Hematopoietic multipotent progenitor cell treated with erythropoietin and hydrocortisone succinate and interleukin-3 and kit ligand, for 15 days (in vitro differentiated cells): Measurements from ENCODE around the gene GPATCH3.
A peak's percentile ranks its signal among the peaks of the same experiment; 100 is the strongest.
"Not testable (repeated sequence)": the region's sequence is repeated elsewhere in the genome, so short reads cannot be mapped to it uniquely, and the experiment has no call there.

Experiments used
- DNase-seq: peaks from one replicate; pipeline ENCODE4 v3.0.0-alpha.2; 2015; ENCODE audit warnings: low spot score

The GPATCH3 gene, protein sequence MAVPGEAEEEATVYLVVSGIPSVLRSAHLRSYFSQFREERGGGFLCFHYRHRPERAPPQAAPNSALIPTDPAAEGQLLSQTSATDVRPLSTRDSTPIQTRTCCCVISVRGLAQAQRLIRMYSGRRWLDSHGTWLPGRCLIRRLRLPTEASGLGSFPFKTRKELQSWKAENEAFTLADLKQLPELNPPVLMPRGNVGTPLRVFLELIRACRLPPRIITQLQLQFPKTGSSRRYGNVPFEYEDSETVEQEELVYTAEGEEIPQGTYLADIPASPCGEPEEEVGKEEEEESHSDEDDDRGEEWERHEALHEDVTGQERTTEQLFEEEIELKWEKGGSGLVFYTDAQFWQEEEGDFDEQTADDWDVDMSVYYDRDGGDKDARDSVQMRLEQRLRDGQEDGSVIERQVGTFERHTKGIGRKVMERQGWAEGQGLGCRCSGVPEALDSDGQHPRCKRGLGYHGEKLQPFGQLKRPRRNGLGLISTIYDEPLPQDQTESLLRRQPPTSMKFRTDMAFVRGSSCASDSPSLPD

DNA sequence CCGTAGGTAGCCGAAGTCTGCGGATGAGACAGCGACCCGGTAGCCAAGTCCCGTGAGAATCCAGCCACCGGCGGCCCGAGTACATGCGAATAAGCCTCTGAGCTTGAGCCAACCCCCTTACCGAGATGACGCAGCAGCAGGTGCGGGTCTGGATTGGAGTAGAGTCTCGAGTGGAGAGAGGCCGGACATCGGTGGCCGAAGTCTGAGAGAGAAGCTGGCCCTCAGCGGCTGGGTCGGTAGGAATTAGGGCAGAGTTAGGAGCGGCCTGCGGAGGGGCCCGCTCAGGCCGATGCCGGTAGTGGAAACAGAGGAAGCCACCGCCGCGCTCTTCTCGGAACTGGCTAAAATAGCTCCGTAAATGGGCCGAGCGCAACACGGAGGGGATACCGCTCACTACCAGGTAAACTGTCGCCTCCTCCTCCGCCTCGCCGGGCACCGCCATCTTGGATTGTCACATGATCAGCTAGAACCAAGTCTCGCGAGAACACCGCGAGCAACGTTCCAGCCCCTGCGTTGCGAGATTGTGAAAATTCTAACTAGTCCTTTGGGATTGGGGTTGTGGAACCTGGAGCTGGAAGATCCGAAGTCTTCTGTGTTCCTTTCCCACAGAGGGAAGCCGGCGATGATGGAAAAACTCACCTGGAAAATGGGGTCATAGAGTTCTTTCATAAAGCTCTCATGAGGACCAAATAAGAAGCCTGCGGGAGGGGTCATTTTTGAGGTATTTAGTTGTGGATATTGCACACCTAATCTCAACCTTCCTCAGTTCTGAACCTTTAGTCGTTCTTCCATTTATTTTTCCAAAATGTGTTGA, at the start of gene GPATCH3:
GPATCH3 (minus strand) TSS at position 467 of the 814 bp plus-strand sequence; CDS start at position 442, 25 bp downstream.
- peak; percentile 94 for DNase-seq

- DNase-seq, result no peak
Measured at GRCh38 chr1:26949926-26950319, 49.7 kb upstream of the GPATCH3 start.

DNA sequence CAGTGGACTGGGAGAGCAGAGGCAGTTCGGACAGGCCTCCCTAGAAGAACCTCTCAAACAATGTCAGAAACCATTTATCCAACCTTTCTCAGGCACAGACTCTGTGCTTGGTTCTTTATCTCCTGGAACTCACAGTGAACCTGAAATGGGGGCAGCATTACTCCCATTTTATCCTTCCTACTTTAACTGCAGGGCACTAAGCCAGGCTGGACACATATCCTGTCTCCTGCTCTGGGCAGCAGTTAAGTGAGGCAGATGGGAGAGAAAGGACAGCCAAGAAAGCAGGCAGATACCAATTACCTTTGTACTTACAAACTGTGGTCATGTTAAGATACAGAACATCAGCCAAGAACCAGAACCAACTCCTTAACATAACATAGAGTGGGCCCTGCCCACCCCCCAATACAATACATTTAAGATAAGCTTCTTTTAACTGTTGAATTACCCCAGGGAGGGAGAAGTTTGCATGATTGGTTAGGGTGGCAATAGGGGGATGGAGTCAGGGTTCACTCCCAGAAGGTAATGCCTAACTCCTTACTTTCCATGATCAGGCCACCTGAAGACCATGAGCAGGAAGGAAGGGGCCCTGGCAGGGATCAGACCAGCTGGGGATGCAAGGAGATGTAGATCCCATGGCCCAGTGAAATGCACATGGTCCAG, 49.1 kb upstream of the GPATCH3 start:
- no peak for DNase-seq

- not testable (repeated sequence) for DNase-seq
Measured at GRCh38 chr1:26948725-26949057, 48.4 kb upstream of the GPATCH3 start.

DNA sequence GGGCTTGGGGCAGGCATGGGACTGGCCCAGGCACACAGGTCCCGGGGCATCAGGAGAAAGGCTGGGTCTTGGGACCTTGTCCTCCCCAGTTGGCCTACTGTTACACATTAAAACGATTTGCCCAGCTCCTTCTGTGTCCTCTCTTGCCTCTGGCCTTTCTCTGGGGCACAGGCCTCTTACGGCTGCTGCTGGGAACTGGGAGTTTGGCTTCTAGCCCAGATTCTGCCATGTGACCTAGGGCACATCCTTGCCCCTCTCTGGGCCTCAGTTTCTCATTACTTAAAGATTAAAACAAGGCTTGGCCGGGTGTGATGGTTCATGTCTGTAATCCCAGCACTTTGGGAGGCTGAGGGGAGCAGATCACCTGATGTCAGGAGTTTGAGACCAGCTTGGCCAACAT, 46.0 kb upstream of the GPATCH3 start:
- DNase-seq, result no peak

- DNase-seq, result no peak
Measured at GRCh38 chr1:26945728-26946127, 45.5 kb upstream of the GPATCH3 start.

DNA sequence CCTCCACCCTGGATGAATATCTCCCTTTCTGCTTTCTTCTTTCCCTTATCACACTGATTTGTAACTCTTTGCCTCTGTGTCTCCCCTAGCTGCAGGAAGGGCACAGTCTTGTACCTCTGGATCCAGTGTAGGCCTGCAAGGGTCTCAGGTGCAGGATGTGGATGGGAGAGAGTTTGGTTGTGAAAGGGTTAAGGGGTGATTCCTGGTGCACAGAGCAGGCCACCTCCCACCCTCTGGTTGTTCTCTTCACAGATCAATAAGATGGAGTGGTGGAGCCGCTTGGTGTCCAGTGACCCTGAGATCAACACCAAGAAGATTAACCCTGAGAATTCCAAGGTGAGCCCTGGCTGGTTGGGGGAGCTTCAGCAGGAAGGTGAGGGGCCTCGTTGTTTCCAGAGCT, 44.9 kb upstream of the GPATCH3 start:
- DNase-seq, result no peak

DNA sequence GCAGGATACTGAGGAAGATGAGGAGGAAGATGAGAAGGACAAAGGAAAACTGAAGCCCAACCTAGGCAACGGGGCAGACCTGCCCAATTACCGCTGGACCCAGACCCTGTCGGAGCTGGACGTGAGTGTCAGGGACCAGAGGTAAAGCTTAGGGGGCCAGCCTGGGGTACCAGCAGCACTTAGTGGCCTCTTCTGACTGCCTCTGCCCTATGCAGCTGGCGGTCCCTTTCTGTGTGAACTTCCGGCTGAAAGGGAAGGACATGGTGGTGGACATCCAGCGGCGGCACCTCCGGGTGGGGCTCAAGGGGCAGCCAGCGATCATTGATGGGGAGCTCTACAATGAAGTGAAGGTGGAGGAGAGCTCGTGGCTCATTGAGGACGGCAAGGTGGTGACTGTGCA, 42.4 kb upstream of the GPATCH3 start:
- no peak for DNase-seq

GRCh38 chr1:26941311-26941710, 41.0 kb upstream of the GPATCH3 start:
- no peak for DNase-seq

GRCh38 chr1:26938659-26939025, 38.4 kb upstream of the GPATCH3 start:
- no peak for DNase-seq

GRCh38 chr1:26938004-26938658, 37.9 kb upstream of the GPATCH3 start:
- DNase-seq, result no peak

DNA sequence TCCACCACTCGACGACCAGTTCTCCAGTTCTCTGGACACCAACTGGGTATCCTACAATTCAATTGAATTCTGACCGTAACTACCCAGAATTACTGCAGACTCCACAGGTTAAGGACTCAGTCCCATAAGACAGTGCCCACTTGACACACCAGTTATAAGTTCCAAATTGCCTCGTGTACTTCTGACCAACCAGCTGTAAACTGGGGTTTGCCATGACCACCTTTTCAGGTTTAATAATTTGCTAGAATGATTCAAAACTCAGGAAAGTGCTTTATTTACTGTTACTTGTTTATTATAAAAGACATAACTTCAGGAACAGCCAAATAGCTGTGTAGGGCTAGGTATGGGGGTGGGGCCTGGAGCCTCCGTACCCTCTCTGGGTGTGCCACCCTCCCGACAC, 36.6 kb upstream of the GPATCH3 start:
- no peak for DNase-seq

GRCh38 chr1:26932531-26932930, 32.3 kb upstream of the GPATCH3 start:
- no peak for DNase-seq

GRCh38 chr1:26923711-26924110, 23.4 kb upstream of the GPATCH3 start:
- no peak for DNase-seq

DNA sequence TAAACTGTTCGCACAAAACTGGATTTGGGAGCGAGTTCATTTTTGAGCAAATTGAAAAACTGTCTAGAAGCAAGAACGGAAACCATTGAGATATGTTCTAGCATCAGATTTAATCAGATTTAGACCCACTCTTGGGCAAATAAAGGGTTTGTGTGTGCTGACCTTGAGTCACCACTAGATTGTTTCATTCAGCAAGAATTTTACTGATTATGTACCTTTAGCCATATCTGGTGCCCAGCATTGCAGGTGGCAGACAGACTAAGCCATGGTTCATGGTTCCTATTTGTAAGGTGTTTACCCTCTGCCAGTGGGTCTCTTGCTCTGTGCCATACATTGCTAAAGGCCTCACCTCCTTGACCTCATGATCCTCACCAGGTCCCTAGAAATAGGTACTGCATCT, 22.6 kb upstream of the GPATCH3 start:
- DNase-seq, result no peak

DNA sequence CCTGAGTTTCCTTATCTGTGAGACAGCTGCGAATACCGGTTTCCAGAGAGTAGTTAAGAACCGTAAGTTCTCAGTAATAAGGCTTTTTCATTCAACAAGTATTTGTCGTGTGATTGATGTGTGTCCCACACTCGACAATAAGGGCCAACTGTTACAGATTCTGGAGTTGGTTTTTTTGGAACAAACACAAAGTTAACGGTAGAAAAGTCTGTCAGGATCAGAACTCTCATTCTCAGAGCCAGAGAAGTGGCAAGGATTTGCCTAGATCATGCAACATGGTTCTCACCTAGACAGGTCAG, 22.1 kb upstream of the GPATCH3 start:
- DNase-seq, result no peak

DNA sequence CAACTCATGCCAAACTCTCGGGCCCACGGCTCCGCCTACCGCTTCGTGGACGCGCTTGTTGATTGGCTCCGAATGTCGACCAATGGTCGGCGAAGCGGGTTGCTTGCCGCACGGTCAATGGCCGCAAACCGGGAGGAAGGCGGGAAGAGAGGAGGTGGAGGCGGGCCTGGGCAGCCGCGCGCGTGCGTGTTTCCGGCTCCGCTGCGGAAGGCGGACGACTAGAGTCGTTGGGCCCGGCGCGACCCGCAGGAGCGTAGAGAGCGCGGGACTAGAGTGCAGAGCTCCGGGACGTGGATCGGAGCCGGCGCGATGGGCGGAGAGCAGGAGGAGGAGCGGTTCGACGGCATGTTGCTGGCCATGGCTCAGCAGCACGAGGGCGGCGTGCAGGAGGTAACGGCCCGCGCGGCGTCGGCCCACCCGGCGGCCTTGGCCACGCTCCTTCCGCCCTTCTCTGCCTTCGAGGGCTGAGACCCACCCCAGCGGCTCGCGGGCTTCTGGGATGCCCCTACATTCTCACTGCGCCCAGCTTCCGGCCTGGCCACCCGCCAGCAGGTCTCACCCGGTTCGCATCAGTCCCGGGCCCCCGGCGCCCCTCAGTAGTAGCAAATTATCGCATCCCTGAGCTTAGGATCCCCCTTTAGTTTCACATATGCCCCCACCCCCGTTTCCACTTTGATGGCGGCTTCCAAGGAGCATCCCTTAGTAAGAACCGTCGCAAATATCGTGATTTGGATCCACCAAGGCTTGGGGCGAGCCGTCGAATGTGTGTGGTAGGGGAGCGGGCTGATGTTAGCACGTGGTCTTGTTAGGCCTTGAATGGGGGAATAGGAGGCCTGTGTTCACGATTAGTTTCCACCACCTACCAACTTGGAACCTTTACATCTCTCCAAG, 21.5 kb upstream of the GPATCH3 start, which contains the start of gene NUDC:
NUDC (plus strand) TSS at position 204 of the 891 bp plus-strand sequence; CDS start at position 310, 106 bp downstream.
- DNase-seq, result peak; percentile 97

- no peak for DNase-seq
Measured at GRCh38 chr1:26921126-26921539, 20.9 kb upstream of the GPATCH3 start.

DNA sequence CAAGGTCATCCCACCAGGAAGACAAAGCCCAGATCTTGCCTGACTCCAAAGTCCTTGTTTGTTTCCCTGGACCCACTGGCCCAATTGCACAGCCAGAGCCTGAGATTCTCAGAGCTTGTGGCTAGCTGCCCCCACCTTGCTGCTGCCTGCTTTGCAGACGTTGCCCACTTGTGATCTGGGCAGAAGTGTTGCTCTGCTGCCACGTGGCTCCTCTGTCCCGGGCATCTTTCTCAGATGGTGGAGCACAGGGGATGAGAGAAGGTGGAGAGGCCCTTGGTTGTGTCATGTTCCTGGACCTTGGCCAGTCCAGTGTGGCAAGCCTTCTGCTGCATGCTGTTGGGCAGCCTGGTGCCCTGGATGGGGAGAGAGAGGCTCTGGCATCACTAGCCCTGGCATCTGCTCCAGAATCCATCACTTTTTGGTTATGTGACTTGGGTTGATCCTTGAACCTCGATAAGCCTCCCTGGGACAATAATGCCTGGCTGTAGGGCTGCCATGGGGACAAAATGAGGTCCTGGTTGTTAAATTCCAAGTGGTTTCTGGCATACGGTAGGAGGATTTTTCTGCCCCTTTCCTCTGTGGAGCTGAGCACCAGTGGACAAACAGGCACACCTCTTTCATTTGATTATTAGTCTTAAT, 15.1 kb upstream of the GPATCH3 start:
- DNase-seq, result no peak

DNA sequence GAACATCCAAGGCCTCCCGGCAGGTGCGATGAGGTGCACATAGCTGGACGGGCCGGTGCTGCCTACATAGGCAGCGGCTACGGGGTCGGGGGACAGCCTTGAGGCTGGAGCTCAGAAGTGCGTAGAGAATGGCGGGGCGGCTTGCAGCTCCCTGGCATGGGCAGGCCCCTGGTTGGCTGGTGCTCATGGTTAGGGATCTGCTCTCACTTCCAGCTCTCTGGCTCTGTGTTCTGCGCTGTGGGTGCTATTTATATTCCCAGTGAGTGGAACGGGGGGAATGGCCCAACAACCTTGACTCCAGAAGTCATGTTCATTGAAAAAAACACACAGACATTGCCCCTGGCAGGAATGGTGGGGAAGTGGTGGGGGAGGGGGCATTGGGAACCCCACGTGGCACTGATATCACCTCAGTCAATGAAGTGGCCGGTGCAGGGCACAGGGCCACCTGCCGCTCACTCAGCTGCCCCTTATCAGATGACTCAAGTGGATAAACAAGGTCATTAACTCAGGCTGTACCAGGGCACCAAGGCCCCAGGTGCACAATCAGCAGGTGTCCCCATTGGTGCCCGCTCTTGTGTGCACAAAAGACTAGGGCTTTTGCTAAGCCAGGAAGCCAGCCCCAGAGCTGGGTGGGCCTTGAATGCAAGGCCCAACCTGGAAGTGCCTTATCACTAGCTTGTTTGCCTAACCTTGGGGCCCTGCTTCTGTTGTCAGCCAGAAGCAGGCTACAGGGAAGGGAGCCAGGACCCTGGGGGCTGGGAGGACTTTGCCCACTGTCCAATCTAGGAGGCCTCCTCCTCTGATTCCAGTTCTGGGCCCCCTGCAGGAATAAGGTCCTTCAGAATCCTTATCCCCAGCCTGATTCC, 13.7 kb upstream of the GPATCH3 start, which contains the start of gene NR0B2:
NR0B2 (minus strand) TSS at position 222 of the 866 bp plus-strand sequence; CDS start at position 187, 35 bp downstream.
- DNase-seq, result peak; percentile 21
